ENCODE measurements around the gene SSTR5.

Gene SSTR5

GRCh38 chr16:1070864-1071408 is 1.6 kb upstream of the SSTR5 start:
- DNase-seq (ENCODE audit: low spot score) = no peak
- TF ChIP-seq, protein P1, sequence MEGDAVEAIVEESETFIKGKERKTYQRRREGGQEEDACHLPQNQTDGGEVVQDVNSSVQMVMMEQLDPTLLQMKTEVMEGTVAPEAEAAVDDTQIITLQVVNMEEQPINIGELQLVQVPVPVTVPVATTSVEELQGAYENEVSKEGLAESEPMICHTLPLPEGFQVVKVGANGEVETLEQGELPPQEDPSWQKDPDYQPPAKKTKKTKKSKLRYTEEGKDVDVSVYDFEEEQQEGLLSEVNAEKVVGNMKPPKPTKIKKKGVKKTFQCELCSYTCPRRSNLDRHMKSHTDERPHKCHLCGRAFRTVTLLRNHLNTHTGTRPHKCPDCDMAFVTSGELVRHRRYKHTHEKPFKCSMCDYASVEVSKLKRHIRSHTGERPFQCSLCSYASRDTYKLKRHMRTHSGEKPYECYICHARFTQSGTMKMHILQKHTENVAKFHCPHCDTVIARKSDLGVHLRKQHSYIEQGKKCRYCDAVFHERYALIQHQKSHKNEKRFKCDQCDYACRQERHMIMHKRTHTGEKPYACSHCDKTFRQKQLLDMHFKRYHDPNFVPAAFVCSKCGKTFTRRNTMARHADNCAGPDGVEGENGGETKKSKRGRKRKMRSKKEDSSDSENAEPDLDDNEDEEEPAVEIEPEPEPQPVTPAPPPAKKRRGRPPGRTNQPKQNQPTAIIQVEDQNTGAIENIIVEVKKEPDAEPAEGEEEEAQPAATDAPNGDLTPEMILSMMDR (IDR thresholded peaks at IDR 0.05; ENCODE audit: extremely low read depth, missing control alignments) = no peak

DNA sequence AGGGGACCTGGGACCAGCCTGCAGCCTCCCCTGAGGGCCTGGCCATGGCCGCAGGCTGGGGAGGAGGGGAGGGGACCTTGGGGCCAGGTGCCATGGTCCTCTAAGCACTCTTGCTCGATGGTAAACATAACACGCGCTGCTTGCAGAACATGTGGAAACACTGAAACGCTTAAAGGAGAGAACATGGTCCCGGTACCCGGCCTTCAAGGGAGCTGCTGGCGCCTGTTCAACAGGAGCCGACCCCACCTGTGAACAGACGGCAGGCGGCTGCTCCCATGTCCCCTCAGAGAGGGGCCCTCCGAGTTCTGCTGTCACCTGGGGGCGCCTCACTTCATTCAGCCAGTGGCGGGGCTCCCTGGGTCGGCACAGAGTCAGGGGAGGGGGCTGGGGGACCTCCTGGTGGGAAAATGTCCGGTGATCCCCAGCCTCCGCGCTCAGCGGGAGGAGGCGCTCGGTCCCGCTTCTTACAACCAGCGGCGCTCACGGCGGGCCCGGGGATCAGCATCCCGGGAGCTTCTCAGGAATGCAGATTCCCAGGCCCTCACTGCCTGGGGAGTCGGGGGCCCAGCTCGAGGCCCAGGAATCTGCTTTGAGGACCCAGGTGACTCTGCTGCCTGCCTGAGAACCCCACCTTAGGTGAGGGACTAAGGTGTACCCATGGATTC is 854 bp upstream of the SSTR5 start:
- TF ChIP-seq, protein P1 (IDR thresholded peaks at IDR 0.05; ENCODE audit: extremely low read depth, missing control alignments) = no peak
- DNase-seq (ENCODE audit: low spot score) = no peak

GRCh38 chr16:1073262-1073558 is 663 bp downstream of the SSTR5 start:
- TF ChIP-seq, protein P1 (IDR thresholded peaks at IDR 0.05; ENCODE audit: extremely low read depth, missing control alignments) = no peak
- no peak for DNase-seq (ENCODE audit: low spot score)

GRCh38 chr16:1073566-1074378 is 1.2 kb downstream of the SSTR5 start:
- no peak for DNase-seq (ENCODE audit: low spot score)
- TF ChIP-seq, protein P1 (IDR thresholded peaks at IDR 0.05; ENCODE audit: extremely low read depth, missing control alignments) = no peak

DNA sequence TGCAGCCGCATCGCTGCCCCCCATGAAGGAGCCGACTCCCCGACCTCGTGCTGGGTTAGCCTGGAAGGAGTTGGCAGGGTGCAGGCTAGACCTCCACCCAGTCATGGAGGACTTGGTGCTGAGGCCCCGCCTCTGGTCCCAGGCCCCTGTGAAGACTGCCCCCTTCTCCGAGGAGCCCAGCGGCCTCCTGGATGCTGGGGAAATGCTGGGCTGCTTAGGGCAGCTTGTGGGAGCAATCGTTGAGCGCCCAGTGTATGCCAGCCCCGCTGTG is 1.8 kb downstream of the SSTR5 start:
- DNase-seq (ENCODE audit: low spot score) = no peak
- TF ChIP-seq, protein P1 (IDR thresholded peaks at IDR 0.05; ENCODE audit: extremely low read depth, missing control alignments) = no peak

GRCh38 chr16:1075546-1075945 is 3.0 kb downstream of the SSTR5 start:
- no peak for DNase-seq (ENCODE audit: low spot score)
- TF ChIP-seq, protein P1 (IDR thresholded peaks at IDR 0.05; ENCODE audit: extremely low read depth, missing control alignments) = no peak

DNA sequence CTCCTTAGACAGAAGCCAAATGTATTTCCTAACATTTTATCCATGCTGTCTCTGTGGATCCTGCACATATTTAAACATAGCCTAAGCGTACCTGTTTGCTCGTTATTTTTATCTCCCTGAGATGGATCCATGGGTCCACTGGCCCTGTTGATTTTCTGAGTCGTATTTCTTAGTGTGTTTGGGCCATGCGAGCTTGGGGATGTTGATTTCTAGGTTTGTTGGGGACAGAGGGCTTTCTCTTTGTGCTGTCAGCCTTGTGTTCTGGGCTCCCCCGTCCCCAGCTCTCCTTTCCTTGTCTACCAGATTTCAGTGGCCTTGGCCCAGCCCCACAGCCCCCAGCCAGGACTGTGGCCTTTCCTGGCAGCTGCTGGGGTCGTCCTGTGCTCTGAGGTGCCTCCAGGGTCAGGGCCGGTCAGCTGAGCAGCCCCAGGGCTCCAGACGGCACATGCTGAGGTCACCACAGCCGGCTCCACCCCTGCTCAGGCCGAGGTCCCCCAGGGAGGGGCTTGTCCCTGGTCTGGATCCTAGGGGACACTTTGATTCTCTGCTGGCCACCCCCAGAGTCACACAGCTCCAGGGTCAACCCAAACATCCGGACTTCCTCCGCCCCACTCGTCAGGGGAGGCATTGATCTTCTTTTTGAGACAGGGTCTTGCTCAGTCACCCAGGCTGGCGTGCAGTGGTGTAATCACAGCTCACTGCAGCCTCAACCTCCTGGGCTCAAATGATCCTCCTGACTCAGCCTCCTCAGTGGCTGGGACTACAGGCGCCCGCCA is 4.4 kb downstream of the SSTR5 start:
- TF ChIP-seq, protein P1 (IDR thresholded peaks at IDR 0.05; ENCODE audit: extremely low read depth, missing control alignments) = no peak
- DNase-seq (ENCODE audit: low spot score) = no peak
